ENCODE data around the gene DDI2. TPM values are rescaled to one million over a fixed set of nuclear protein-coding genes. Genes with fewer than 3 reads are reported as not detected.
A peak's percentile ranks its signal among the peaks of the same experiment; 100 is the strongest.

Gene DDI2
- total and polyA plus RNA-seq, 5 donors from 2014 or later = 3.2 to 61.2 (median 6.8) TPM

- Mint-ChIP-seq H3K4me3 (peak overlapping the region in 3 of 4 donors; percentile 80 to 82 (median 80)), H3K36me3 (peaks cover 16% of the 10 kb centered on the region), H3K9me3 (no peaks in the 10 kb centered on the region), H3K4me1 (peaks cover 14 to 50% (median 30%) of the 10 kb centered on the region in 4 donors), H3K27me3 (no peaks in the 10 kb centered on the region), H3K27ac (peak overlapping the region; percentile 98)
- peaks cover 14% of the 10 kb centered on the region for H3K36me3 ChIP-seq (ENCODE audit: control insufficient read depth, insufficient read depth, low read length)
- peaks cover 42% of the 10 kb centered on the region for H3K4me1 ChIP-seq (ENCODE audit: control insufficient read depth, insufficient read depth, low read length, poor library complexity, severe bottlenecking)
- peak overlapping the region; percentile 27 for H3K27ac ChIP-seq (ENCODE audit: insufficient read depth, low read length, poor library complexity, severe bottlenecking)
- ATAC-seq (ENCODE audit: low read depth in 2 of 2) (no peak), DNase-seq (peak in 1 of 3 donors; percentile 65)
- H3K9me3 ChIP-seq (ENCODE audit: control insufficient read depth in 2 of 2, low read length in 2 of 2) = no peaks in the 10 kb centered on the region
- H3K27me3 ChIP-seq (ENCODE audit: control insufficient read depth, insufficient read depth, low read length) = no peaks in the 10 kb centered on the region
- H3K4me3 ChIP-seq (ENCODE audit: low read depth, low read length) = peak overlapping the region; percentile 49
These were observed 39.6 kb upstream of the DDI2 start for GRCh38 chr1:15577691-15578090.

DNA sequence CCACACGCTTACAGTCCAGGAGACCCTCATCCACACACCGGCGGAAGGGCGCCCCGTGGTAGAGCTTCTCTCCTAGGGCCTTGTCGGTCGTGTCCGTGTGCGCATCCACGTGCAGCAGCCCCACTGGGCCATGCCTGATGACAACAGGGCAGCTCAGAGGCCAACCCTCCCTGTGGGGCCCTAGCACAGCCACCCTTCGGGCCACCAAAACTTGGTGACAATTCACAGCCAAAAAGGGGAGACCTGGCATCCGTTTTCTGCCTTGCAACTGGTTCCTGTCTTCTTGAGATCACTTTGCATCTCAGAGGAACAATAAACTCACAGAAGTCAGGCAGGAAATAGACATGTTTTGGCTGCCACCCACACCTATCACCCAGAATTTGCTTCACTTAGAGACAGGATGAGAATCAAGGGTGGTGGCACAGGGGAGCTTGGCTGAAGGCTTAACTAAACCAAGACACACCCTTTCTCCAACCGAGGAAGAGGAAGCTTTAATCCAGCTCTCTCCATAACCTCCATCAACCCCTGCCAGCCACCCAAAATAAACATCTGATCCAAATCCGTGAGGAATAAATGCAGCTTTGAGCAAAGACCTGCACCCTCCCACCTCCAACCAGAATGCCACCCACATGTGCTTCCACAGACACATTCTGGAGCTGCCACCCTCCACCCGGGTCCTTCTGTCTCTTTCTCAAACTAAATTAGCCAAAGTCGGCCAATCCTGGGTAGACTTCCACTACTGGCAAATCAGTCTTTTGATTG lies 38.2 kb upstream of the DDI2 start:
- H3K36me3 Mint-ChIP-seq = peaks cover 15% of the 10 kb centered on the region
- DNase-seq (peak in 2 of 3 donors; percentile 72 to 94), ATAC-seq (ENCODE audit: low read depth in 2 of 2) (peak; percentile 94 to 98)
- Histone ChIP-seq H3K9me3 (ENCODE audit: control insufficient read depth in 2 of 2, low read length in 2 of 2) (no peaks in the 10 kb centered on the region), H3K27me3 (ENCODE audit: control insufficient read depth, insufficient read depth, low read length) (no peaks in the 10 kb centered on the region), H3K4me3 (ENCODE audit: low read depth, low read length) (peak overlapping the region; percentile 65), H3K27ac (ENCODE audit: insufficient read depth, low read length, poor library complexity, severe bottlenecking) (peak overlapping the region; percentile 79), H3K4me1 (ENCODE audit: control insufficient read depth, insufficient read depth, low read length, poor library complexity, severe bottlenecking) (peaks cover 54% of the 10 kb centered on the region), H3K36me3 (ENCODE audit: control insufficient read depth, insufficient read depth, low read length) (peaks cover 5% of the 10 kb centered on the region)
- H3K27me3 Mint-ChIP-seq = no peaks in the 10 kb centered on the region
- peaks cover 20 to 63% (median 35%) of the 10 kb centered on the region in 4 donors for H3K4me1 Mint-ChIP-seq
- H3K4me3 Mint-ChIP-seq = peak overlapping the region; percentile 80 to 94 (median 81)
- H3K27ac Mint-ChIP-seq = peak overlapping the region; percentile 98
- no peaks in the 10 kb centered on the region for H3K9me3 Mint-ChIP-seq

GRCh38 chr1:15579683-15580047 lies 37.6 kb upstream of the DDI2 start:
- H3K27ac Mint-ChIP-seq = peak overlapping the region; percentile 98
- ATAC-seq (ENCODE audit: low read depth in 2 of 2) = no peak
- peaks cover 2% of the 10 kb centered on the region for H3K36me3 ChIP-seq (ENCODE audit: control insufficient read depth, insufficient read depth, low read length)
- no peaks in the 10 kb centered on the region for H3K9me3 ChIP-seq (ENCODE audit: control insufficient read depth in 2 of 2, low read length in 2 of 2)
- H3K4me1 Mint-ChIP-seq = peaks cover 20 to 68% (median 35%) of the 10 kb centered on the region in 4 donors
- H3K27me3 Mint-ChIP-seq = no peaks in the 10 kb centered on the region
- H3K4me3 Mint-ChIP-seq = peak overlapping the region; percentile 80 to 94 (median 81)
- H3K4me1 ChIP-seq (ENCODE audit: control insufficient read depth, insufficient read depth, low read length, poor library complexity, severe bottlenecking) = peaks cover 59% of the 10 kb centered on the region
- peak overlapping the region; percentile 65 for H3K4me3 ChIP-seq (ENCODE audit: low read depth, low read length)
- no peaks in the 10 kb centered on the region for H3K9me3 Mint-ChIP-seq
- H3K27ac ChIP-seq (ENCODE audit: insufficient read depth, low read length, poor library complexity, severe bottlenecking) = peak overlapping the region; percentile 79
- peak in 1 of 3 donors; percentile 74 for DNase-seq
- H3K36me3 Mint-ChIP-seq = peaks cover 14% of the 10 kb centered on the region
- no peaks in the 10 kb centered on the region for H3K27me3 ChIP-seq (ENCODE audit: control insufficient read depth, insufficient read depth, low read length)

DNA sequence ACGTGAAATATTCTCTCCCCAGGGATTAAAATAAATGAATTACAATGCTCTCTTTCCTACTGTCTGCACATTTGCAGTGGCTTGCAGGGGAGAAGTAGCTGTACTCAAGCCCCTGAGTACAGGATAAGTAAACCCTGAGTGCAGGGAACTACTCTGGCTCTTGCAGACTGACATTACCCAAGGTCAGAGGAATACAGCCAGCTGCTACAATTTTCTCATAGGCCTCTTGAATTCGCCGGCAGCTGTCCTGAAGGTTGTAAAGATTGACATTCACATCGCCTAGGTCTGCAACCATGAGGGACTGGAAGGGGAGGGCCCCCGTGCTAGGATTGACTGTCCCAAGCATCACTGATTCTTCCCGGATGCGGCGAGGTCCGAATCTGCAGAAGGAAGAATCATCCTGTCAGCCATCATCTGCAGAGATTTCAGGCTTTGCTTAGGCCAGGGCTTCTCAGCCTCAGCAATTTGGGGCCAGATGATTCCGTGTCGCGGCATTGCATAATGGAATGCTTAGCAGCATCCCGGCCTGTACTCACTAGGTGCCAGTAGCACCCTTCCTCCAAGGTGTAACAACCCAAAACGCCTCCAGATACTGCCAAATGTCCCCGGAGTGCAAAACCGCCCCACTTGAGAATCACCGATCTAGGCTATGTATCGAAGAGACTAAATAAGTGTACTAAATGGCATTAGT lies 34.1 kb upstream of the DDI2 start:
- Mint-ChIP-seq H3K4me3 (peak overlapping the region; percentile 68 to 85 (median 81)), H3K36me3 (peaks cover 21% of the 10 kb centered on the region), H3K27me3 (no peaks in the 10 kb centered on the region), H3K27ac (peak overlapping the region; percentile 44 to 48 (median 46)), H3K9me3 (no peaks in the 10 kb centered on the region), H3K4me1 (peaks cover 20 to 64% (median 29%) of the 10 kb centered on the region in 4 donors)
- Histone ChIP-seq H3K36me3 (ENCODE audit: control insufficient read depth, insufficient read depth, low read length) (no peaks in the 10 kb centered on the region), H3K4me3 (ENCODE audit: low read depth, low read length) (no peak overlapping the region), H3K4me1 (ENCODE audit: control insufficient read depth, insufficient read depth, low read length, poor library complexity, severe bottlenecking) (peaks cover 57% of the 10 kb centered on the region), H3K27ac (ENCODE audit: insufficient read depth, low read length, poor library complexity, severe bottlenecking) (no peak overlapping the region), H3K9me3 (ENCODE audit: control insufficient read depth in 2 of 2, low read length in 2 of 2) (no peaks in the 10 kb centered on the region), H3K27me3 (ENCODE audit: control insufficient read depth, insufficient read depth, low read length) (no peaks in the 10 kb centered on the region)
- ATAC-seq (ENCODE audit: low read depth in 2 of 2) (no peak), DNase-seq (no peak)

DNA sequence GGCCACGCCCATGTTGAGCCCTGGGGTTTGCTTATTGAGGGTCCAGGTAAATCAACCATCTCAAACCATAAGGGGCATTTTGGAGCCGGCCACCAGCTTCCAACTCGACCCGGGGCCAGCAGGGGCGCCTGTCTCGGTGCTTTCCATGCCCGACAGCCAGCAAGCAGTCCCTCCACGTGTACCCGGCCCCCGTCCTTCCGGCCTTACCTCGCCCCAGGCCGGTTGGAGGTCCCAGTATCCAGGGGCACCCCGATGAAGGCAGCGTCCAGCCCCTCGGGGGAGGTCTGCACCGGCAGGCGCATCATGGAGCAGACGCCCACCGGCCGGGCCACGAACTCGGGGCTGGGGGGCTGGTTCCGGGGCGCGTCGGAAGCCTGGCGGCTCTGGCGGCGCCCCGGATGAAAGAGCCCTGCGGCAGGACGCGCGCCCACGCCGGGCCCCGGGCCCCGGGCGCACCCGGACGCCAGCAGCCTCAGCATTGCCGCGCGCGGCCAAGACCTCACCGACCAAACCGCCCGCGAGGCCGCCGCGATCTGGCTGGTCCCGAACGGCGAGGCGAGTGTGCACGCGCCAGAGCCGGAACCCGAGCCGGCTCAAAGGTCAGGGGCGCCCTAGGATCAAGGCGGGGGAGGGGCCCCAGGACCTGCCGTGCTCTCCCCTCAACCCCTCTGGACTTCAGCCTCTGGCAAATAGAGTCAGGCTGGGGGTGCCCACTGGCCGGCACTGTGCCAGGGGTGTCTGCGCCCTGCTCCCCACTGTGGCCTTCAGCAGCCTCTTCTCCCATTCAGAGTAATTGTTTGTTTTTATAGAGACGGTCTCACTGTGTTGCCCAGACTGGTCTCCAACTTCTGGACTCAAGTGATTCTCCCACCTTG lies 32.5 kb upstream of the DDI2 start, which contains the start of gene AGMAT:
Gene AGMAT (minus strand): TSS at position 563 of the 875 bp plus-strand sequence. CDS start 84 bp downstream, at position 479.
- H3K27ac Mint-ChIP-seq = peak within 1 kb of the TSS; percentile 81 to 91 (median 87)
- no peaks in the 10 kb centered on the region for H3K9me3 Mint-ChIP-seq
- peaks cover 20% of the 10 kb centered on the region for H3K36me3 Mint-ChIP-seq
- Histone ChIP-seq H3K4me1 (ENCODE audit: control insufficient read depth, insufficient read depth, low read length, poor library complexity, severe bottlenecking) (peaks cover 41% of the 10 kb centered on the region), H3K27me3 (ENCODE audit: control insufficient read depth, insufficient read depth, low read length) (no peaks in the 10 kb centered on the region), H3K9me3 (ENCODE audit: control insufficient read depth in 2 of 2, low read length in 2 of 2) (no peaks in the 10 kb centered on the region), H3K4me3 (ENCODE audit: low read depth, low read length) (peak within 1 kb of the TSS; percentile 37), H3K36me3 (ENCODE audit: control insufficient read depth, insufficient read depth, low read length) (peaks cover 3% of the 10 kb centered on the region), H3K27ac (ENCODE audit: insufficient read depth, low read length, poor library complexity, severe bottlenecking) (peak within 1 kb of the TSS; percentile 66)
- H3K4me3 Mint-ChIP-seq = peak within 1 kb of the TSS; percentile 84 to 92 (median 91)
- DNase-seq = peak; percentile 16 to 80 (median 58)
- peaks cover 10 to 48% (median 17%) of the 10 kb centered on the region in 4 donors for H3K4me1 Mint-ChIP-seq
- ATAC-seq (ENCODE audit: low read depth in 2 of 2) = peak; percentile 75 to 79
- H3K27me3 Mint-ChIP-seq = no peaks in the 10 kb centered on the region

GRCh38 chr1:15592285-15592684 lies 25.0 kb upstream of the DDI2 start:
- Mint-ChIP-seq H3K27me3 (no peaks in the 10 kb centered on the region), H3K9me3 (no peaks in the 10 kb centered on the region), H3K27ac (no peak overlapping the region), H3K4me3 (peak overlapping the region in 1 of 4 donors; percentile 35), H3K4me1 (peaks cover 0 to 4% (median 1%) of the 10 kb centered on the region in 4 donors), H3K36me3 (peaks cover 11% of the 10 kb centered on the region)
- DNase-seq (no peak), ATAC-seq (ENCODE audit: low read depth in 2 of 2) (no peak)
- H3K4me1 ChIP-seq (ENCODE audit: control insufficient read depth, insufficient read depth, low read length, poor library complexity, severe bottlenecking) = no peaks in the 10 kb centered on the region
- H3K36me3 ChIP-seq (ENCODE audit: control insufficient read depth, insufficient read depth, low read length) = peaks cover 3% of the 10 kb centered on the region
- no peak overlapping the region for H3K27ac ChIP-seq (ENCODE audit: insufficient read depth, low read length, poor library complexity, severe bottlenecking)
- H3K27me3 ChIP-seq (ENCODE audit: control insufficient read depth, insufficient read depth, low read length) = no peaks in the 10 kb centered on the region
- H3K4me3 ChIP-seq (ENCODE audit: low read depth, low read length) = no peak overlapping the region
- no peaks in the 10 kb centered on the region for H3K9me3 ChIP-seq (ENCODE audit: control insufficient read depth in 2 of 2, low read length in 2 of 2)
